ENCODE measurements around the gene ITPK1. TPM values are rescaled to one million over a fixed set of nuclear protein-coding genes. Genes with fewer than 3 reads are reported as not detected.
A peak's percentile ranks its signal among the peaks of the same experiment; 100 is the strongest.

ITPK1 gene
- total RNA-seq, 3 donors from 2014 or later (not counting 1 experiment from before 2014, with no cell fraction given): 73.2 to 74.8 (median 74.4) TPM

- Histone ChIP-seq H3K9me3 (ENCODE audit: control insufficient read depth, insufficient read depth, low read length) (no peaks in the 10 kb centered on the region), H3K4me3 (ENCODE audit: low read length) (no peak within 1 kb of the TSS), H3K36me3 (ENCODE audit: control insufficient read depth, insufficient read depth, low read length) (no peaks in the 10 kb centered on the region), H3K27me3 (ENCODE audit: control insufficient read depth, insufficient read depth, low read length) (peaks cover 5% of the 10 kb centered on the region), H3K4me1 (ENCODE audit: control insufficient read depth, insufficient read depth, low read length) (no peaks in the 10 kb centered on the region), H3K27ac (ENCODE audit: low read length) (no peak within 1 kb of the TSS)
- no peak for TF ChIP-seq CTCF (IDR thresholded peaks at IDR 0.05)
- DNase-seq: peak; percentile 56 to 64
- 9% methylated on average over 86 of the region's 86 CpGs for WGBS (ENCODE audit: insufficient coverage)
- intact Hi-C loops (cut with micrococcal nuclease): no loop called here
- H3K4me1 Mint-ChIP-seq: peaks cover 6 to 15% of the 10 kb centered on the region in 2 donors
- no peaks in the 10 kb centered on the region for H3K36me3 Mint-ChIP-seq
- H3K27me3 Mint-ChIP-seq (ENCODE audit: low read depth in 2 of 2): peaks cover 11 to 29% of the 10 kb centered on the region in 2 donors
- H3K27ac Mint-ChIP-seq: no peak within 1 kb of the TSS
- H3K4me3 Mint-ChIP-seq: no peak within 1 kb of the TSS
- no peaks in the 10 kb centered on the region for H3K9me3 Mint-ChIP-seq
- ATAC-seq: peak in 2 of 3 donors; percentile 81 to 88
These were observed 192.6 kb downstream of the ITPK1 start, which contains the start of gene CHGA for GRCh38 chr14:92922883-92923743. CHGA (plus strand) TSS chr14:92923150; CDS start chr14:92923360, 210 bp downstream.

DNA sequence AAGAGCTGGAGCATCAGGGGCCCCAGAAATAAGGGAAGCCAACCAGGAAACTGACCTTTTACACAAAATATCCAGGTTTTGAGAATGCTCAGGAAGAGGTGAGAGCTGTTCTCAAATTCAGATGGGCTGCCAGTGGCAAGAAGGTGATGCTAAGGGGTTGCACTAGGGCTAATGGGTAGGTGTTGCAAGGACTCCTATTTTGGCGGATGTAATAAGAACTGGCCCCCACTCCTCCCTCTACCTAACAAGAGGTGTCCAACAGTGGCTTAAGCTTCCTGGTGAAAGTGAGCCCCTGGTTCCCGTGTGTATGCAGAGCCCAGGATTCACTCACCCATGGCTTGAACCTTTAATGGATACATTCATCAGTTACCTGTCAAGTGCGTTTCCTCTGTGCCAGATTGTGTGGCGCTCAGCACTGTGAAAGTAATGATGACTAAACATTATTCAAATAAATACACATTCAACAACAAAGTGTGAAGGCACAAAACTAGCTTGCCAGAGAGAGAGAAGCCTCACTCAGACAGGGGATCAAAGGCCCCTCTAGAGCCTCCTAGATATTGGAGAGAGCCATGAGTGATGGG is 193.5 kb downstream of the ITPK1 start:
- no peak overlapping the region for H3K4me3 Mint-ChIP-seq
- no peak for ATAC-seq
- Histone ChIP-seq H3K27me3 (ENCODE audit: control insufficient read depth, insufficient read depth, low read length) (peaks cover 5% of the 10 kb centered on the region), H3K4me3 (ENCODE audit: low read length) (no peak overlapping the region), H3K36me3 (ENCODE audit: control insufficient read depth, insufficient read depth, low read length) (no peaks in the 10 kb centered on the region), H3K4me1 (ENCODE audit: control insufficient read depth, insufficient read depth, low read length) (no peaks in the 10 kb centered on the region), H3K27ac (ENCODE audit: low read length) (no peak overlapping the region), H3K9me3 (ENCODE audit: control insufficient read depth, insufficient read depth, low read length) (no peaks in the 10 kb centered on the region)
- no peaks in the 10 kb centered on the region for H3K36me3 Mint-ChIP-seq
- peaks cover 6 to 15% of the 10 kb centered on the region in 2 donors for H3K4me1 Mint-ChIP-seq
- no peak for TF ChIP-seq CTCF (IDR thresholded peaks at IDR 0.05)
- intact Hi-C loops (cut with micrococcal nuclease): no loop called here
- H3K9me3 Mint-ChIP-seq: no peaks in the 10 kb centered on the region
- H3K27me3 Mint-ChIP-seq (ENCODE audit: low read depth in 2 of 2): peaks cover 11 to 29% of the 10 kb centered on the region in 2 donors
- DNase-seq: no peak
- H3K27ac Mint-ChIP-seq: no peak overlapping the region
- 39% methylated on average over 4 of the region's 4 CpGs for WGBS (ENCODE audit: insufficient coverage)

DNA sequence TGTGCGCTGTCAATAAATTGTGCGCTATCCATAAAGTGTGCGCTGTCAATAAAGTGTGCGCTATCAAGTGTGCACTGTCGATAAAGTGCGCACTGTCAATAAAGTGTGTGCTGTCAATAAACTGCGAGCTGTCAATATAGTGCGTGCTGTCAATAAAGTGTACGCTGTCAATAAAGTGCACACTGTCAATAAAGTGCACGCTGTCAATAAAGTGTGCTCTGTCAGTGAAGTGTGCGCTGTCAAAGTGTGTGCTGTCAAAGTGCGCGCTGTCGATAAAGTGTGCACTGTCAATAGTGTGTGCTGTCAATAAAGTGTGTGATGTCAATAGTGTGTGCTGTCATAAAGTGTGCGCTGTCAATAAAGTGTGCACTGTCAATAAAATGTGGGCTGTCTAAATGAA is 195.7 kb downstream of the ITPK1 start:
- no peak overlapping the region for H3K27ac ChIP-seq (ENCODE audit: low read length)
- H3K4me1 Mint-ChIP-seq: peaks cover 6 to 15% of the 10 kb centered on the region in 2 donors
- H3K36me3 ChIP-seq (ENCODE audit: control insufficient read depth, insufficient read depth, low read length): no peaks in the 10 kb centered on the region
- DNase-seq (no peak), ATAC-seq (no peak)
- 95% methylated on average over 15 of the region's 15 CpGs for WGBS (ENCODE audit: insufficient coverage)
- H3K4me3 ChIP-seq (ENCODE audit: low read length): no peak overlapping the region
- TF ChIP-seq CTCF (IDR thresholded peaks at IDR 0.05): no peak
- H3K36me3 Mint-ChIP-seq: no peaks in the 10 kb centered on the region
- peaks cover 5% of the 10 kb centered on the region for H3K27me3 ChIP-seq (ENCODE audit: control insufficient read depth, insufficient read depth, low read length)
- H3K27ac Mint-ChIP-seq: no peak overlapping the region
- intact Hi-C loops (cut with micrococcal nuclease): no loop called here
- no peaks in the 10 kb centered on the region for H3K4me1 ChIP-seq (ENCODE audit: control insufficient read depth, insufficient read depth, low read length)
- no peaks in the 10 kb centered on the region for H3K9me3 Mint-ChIP-seq
- peaks cover 11 to 22% of the 10 kb centered on the region in 2 donors for H3K27me3 Mint-ChIP-seq (ENCODE audit: low read depth in 2 of 2)
- no peak overlapping the region for H3K4me3 Mint-ChIP-seq
- no peaks in the 10 kb centered on the region for H3K9me3 ChIP-seq (ENCODE audit: control insufficient read depth, insufficient read depth, low read length)
